Osteocyte (in vitro differentiated cells): ENCODE data around the gene OSBPL8. TPM values are rescaled to one million over a fixed set of nuclear protein-coding genes. Genes with fewer than 3 reads are reported as not detected.
"Not testable (repeated sequence)": the region's sequence is repeated elsewhere in the genome, so short reads cannot be mapped to it uniquely, and the experiment has no call there.

ENCODE experiments used
- DNase-seq: peaks from one replicate; pipeline ENCODE4 v3.0.0; 2021; ENCODE audit warnings: mixed read lengths; ENCODE audit not compliant: unreplicated experiment; ENCODE audit errors: extremely low spot score
- H3K27ac Mint-ChIP-seq: one replicate; pipeline ENCODE4 v1.8.0; 2021; ENCODE audit warnings: mild to moderate bottlenecking, mixed read lengths; ENCODE audit not compliant: unreplicated experiment
- H3K27me3 Mint-ChIP-seq: one replicate; pipeline ENCODE4 v1.8.0; 2021; ENCODE audit warnings: mixed read lengths; ENCODE audit not compliant: unreplicated experiment
- H3K36me3 Mint-ChIP-seq: one replicate; pipeline ENCODE4 v1.8.0; 2021; ENCODE audit warnings: mixed read lengths; ENCODE audit not compliant: unreplicated experiment
- H3K4me1 Mint-ChIP-seq: one replicate; pipeline ENCODE4 v1.8.0; 2021; ENCODE audit warnings: mixed read lengths; ENCODE audit not compliant: unreplicated experiment
- H3K4me3 Mint-ChIP-seq: one replicate; pipeline ENCODE4 v1.8.0; 2021; ENCODE audit warnings: mild to moderate bottlenecking, moderate library complexity, mixed read lengths; ENCODE audit not compliant: unreplicated experiment
- H3K9me3 Mint-ChIP-seq: one replicate; pipeline ENCODE4 v1.8.0; 2021; ENCODE audit warnings: mixed read lengths; ENCODE audit not compliant: unreplicated experiment
- total RNA-seq: library from RNA; stranded (reverse); gene quantifications from 2 replicates; pipeline ENCODE4 v1.2.1, GENCODE V29; 2021
- TF ChIP-seq, protein P1 (sequence below): fragments of 200-600 bp; sonication (generic); IDR thresholded peaks from 2 replicates; pipeline ENCODE4 v1.5.0; 2021; ENCODE audit warnings: antibody characterized with exemption, mild to moderate bottlenecking, moderate library complexity

The OSBPL8 gene
- total RNA-seq, 1 donor from 2014 or later: 87.8 TPM

DNA sequence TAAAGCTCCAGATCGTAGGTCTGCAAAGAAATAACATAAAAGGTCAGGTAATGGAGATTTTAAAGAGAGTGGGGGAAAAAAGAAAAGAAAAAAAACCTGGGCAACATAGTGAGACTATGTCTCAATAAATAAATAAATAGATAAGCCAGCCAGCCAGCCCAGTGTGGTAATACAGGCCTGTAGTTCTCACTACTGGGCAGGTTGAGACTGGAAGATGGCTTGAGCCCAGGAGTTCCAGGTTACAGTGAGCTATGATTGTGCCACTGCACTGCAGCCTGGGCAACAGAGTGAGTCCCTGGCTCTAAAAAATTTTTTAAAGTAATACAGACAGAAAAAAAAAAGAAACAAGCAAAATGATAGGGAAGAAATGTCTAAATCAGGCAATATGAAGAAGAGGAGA is 168.1 kb downstream of the OSBPL8 start:
- Mint-ChIP-seq H3K27me3 (no peaks in the 10 kb centered on the region), H3K4me3 (no peak overlapping the region), H3K9me3 (no peaks in the 10 kb centered on the region), H3K27ac (no peak overlapping the region), H3K4me1 (no peaks in the 10 kb centered on the region), H3K36me3 (peaks cover 46% of the 10 kb centered on the region)
- TF ChIP-seq, protein P1, sequence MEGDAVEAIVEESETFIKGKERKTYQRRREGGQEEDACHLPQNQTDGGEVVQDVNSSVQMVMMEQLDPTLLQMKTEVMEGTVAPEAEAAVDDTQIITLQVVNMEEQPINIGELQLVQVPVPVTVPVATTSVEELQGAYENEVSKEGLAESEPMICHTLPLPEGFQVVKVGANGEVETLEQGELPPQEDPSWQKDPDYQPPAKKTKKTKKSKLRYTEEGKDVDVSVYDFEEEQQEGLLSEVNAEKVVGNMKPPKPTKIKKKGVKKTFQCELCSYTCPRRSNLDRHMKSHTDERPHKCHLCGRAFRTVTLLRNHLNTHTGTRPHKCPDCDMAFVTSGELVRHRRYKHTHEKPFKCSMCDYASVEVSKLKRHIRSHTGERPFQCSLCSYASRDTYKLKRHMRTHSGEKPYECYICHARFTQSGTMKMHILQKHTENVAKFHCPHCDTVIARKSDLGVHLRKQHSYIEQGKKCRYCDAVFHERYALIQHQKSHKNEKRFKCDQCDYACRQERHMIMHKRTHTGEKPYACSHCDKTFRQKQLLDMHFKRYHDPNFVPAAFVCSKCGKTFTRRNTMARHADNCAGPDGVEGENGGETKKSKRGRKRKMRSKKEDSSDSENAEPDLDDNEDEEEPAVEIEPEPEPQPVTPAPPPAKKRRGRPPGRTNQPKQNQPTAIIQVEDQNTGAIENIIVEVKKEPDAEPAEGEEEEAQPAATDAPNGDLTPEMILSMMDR: no peak
- DNase-seq: no peak

DNA sequence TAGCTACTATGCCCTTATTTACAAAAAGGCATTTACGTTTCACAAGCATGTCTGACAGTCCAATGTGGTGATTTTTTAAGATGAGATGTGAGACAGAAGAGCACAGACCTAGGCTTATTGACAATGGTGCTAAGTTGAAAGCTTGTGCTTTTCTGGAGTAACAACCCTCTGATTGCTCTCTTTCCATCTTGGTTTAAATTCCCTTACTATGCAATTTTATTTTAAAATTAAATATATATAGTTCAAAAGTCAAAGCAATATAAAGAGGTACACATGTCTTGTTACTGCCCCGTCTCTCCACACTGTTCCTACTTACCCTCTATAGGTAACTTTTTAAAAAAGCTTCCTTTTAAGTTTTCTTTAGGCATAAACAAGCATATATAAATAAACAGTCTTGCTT is 172.0 kb downstream of the OSBPL8 start:
- Mint-ChIP-seq H3K9me3 (no peaks in the 10 kb centered on the region), H3K27ac (no peak overlapping the region), H3K4me1 (no peaks in the 10 kb centered on the region), H3K36me3 (peaks cover 53% of the 10 kb centered on the region), H3K4me3 (no peak overlapping the region), H3K27me3 (no peaks in the 10 kb centered on the region)
- TF ChIP-seq, protein P1: no peak
- DNase-seq: no peak

DNA sequence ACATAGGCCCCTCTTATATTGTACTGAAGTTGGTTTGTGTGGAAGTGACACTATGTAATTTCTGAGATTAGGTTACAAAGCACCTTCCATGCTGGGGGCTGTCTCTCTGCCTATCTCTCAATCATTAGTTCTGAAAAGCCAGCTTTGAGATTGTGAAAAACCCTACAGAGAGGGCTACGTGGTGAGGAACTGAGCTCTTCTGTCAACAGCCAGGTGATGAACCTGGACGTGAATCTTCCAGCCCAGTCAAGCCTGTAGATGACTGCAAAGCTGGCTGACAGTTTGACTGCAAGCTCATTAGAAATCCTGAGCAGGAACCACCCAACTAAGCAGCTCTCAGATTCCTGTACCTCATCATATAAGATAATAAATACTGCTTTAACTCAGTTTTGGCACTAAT is 175.0 kb downstream of the OSBPL8 start:
- TF ChIP-seq, protein P1: no peak
- Mint-ChIP-seq H3K27me3 (no peaks in the 10 kb centered on the region), H3K4me3 (no peak overlapping the region), H3K9me3 (no peaks in the 10 kb centered on the region), H3K4me1 (no peaks in the 10 kb centered on the region), H3K27ac (no peak overlapping the region), H3K36me3 (peaks cover 40% of the 10 kb centered on the region)
- no peak for DNase-seq

DNA sequence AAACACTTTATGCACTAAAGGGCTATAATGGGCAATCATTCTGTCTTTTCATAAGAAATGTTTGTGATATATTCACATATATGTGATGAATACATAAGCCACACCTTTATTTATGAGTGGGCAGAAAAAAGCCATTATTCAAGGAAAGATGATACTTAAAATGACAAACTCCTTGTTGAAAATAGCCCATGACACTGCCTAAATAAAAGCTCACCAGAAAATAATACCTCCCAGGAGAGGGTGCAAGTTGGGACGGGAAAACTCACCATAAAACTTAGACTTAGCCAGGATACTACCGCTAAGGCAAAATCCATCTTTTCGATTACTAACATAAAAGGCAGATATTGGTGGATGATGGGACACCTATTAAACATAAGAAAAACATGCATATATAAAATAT is 175.6 kb downstream of the OSBPL8 start:
- Mint-ChIP-seq H3K4me1 (no peaks in the 10 kb centered on the region), H3K36me3 (peaks cover 35% of the 10 kb centered on the region), H3K27me3 (no peaks in the 10 kb centered on the region), H3K9me3 (no peaks in the 10 kb centered on the region), H3K27ac (no peak overlapping the region), H3K4me3 (no peak overlapping the region)
- TF ChIP-seq, protein P1: no peak
- DNase-seq: no peak

- Mint-ChIP-seq H3K4me3 (no peak overlapping the region), H3K4me1 (no peaks in the 10 kb centered on the region), H3K27me3 (no peaks in the 10 kb centered on the region), H3K36me3 (peaks cover 29% of the 10 kb centered on the region), H3K9me3 (no peaks in the 10 kb centered on the region), H3K27ac (no peak overlapping the region)
- TF ChIP-seq, protein P1: no peak
- DNase-seq: no peak
Measured at GRCh38 chr12:76379261-76379660, 180.3 kb downstream of the OSBPL8 start.

DNA sequence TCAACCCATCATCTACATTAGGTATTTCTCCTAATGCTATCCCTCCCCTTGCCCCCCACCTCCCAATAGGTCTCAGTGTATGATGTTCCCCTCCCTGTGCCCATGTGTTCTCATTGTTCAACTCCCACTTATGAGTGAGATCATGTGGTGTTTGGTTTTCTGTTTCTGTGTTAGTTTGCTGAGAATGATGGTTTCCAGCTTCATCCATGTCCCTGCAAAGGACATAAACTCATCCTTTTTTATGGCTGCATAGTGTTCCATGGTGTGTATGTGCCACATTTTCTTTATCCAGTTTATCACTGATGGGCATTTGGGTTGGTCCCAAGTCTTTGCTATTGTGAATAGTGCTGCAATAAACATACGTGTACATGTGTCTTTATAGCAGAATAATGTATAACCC is 182.7 kb downstream of the OSBPL8 start:
- H3K27ac Mint-ChIP-seq, H3K27me3 Mint-ChIP-seq: not testable (repeated sequence)

More for the DNA sequence above, 182.7 kb downstream of the OSBPL8 start:
- peaks cover 22% of the 10 kb centered on the region for H3K36me3 Mint-ChIP-seq
- DNase-seq, H3K9me3 Mint-ChIP-seq, H3K4me1 Mint-ChIP-seq, H3K4me3 Mint-ChIP-seq: not testable (repeated sequence)
